ENCODE results near the gene RNF141.

DNA sequence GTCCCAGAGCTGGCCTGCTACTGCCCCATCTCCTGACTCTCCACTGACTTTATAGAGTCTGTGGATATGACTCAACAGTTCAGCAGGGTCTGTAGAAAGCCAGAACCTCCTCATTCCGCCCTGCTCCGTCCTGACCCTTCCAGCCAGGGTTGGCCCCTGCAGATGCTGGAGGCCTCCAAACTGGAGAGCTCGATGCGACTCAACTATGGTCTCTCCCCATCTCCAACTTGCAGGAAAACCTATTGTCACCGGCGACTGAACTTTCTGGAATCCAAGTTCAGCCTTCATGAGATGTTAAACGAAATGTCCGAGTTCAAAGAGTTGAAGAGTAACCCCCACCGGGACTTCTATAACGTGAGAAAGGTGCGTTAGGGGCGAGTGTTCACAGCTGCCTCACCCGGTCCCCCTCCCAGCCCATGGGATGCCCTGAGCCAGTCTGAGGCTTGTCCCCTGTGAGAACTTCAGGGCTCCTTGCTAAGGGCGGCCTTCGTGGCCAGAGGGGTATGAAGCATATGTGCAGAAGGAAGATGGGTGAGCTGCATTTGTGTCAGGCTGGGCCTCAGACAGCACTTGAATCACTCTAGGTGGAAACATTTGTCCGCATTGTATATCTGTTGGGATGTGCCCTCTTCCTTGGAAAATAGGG, 53.9 kb downstream of the RNF141 start:
- TF ChIP-seq, protein P1, sequence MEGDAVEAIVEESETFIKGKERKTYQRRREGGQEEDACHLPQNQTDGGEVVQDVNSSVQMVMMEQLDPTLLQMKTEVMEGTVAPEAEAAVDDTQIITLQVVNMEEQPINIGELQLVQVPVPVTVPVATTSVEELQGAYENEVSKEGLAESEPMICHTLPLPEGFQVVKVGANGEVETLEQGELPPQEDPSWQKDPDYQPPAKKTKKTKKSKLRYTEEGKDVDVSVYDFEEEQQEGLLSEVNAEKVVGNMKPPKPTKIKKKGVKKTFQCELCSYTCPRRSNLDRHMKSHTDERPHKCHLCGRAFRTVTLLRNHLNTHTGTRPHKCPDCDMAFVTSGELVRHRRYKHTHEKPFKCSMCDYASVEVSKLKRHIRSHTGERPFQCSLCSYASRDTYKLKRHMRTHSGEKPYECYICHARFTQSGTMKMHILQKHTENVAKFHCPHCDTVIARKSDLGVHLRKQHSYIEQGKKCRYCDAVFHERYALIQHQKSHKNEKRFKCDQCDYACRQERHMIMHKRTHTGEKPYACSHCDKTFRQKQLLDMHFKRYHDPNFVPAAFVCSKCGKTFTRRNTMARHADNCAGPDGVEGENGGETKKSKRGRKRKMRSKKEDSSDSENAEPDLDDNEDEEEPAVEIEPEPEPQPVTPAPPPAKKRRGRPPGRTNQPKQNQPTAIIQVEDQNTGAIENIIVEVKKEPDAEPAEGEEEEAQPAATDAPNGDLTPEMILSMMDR (IDR thresholded peaks at IDR 0.05) = no peak
- TF ChIP-seq POLR2A (IDR thresholded peaks at IDR 0.05) = no peak

Data from upper lobe of left lung (tissue), 4 donors.